HFFc6 (cell line): ENCODE measurements around the gene ACAT2. TPM values are rescaled to one million over a fixed set of nuclear protein-coding genes. Genes with fewer than 3 reads are reported as not detected.
"Not testable (repeated sequence)": the region's sequence is repeated elsewhere in the genome, so short reads cannot be mapped to it uniquely, and the experiment has no call there.

Source experiments
- DNase-seq: peaks from one replicate; pipeline ENCODE4 v3.0.0-alpha.2; 2018
- H3K27ac Mint-ChIP-seq: 2 replicates; pipeline ENCODE4 v1.8.0; 2020; ENCODE audit warnings: mild to moderate bottlenecking, mixed read lengths
- H3K27me3 Mint-ChIP-seq: 2 replicates; pipeline ENCODE4 v1.8.0; 2021; ENCODE audit warnings: mild to moderate bottlenecking, moderate library complexity, mixed read lengths; ENCODE audit not compliant: insufficient read depth
- H3K36me3 Mint-ChIP-seq: 2 replicates; pipeline ENCODE4 v1.8.0; 2021; ENCODE audit warnings: low read depth, mixed read lengths
- H3K4me1 Mint-ChIP-seq: 2 replicates; pipeline ENCODE4 v1.8.0; 2020; ENCODE audit warnings: low read depth, mixed read lengths
- H3K4me3 Mint-ChIP-seq: 2 replicates; pipeline ENCODE4 v1.8.0; 2020; ENCODE audit warnings: mild to moderate bottlenecking, moderate library complexity, mixed read lengths
- H3K9me3 Mint-ChIP-seq: 2 replicates; pipeline ENCODE4 v1.8.0; 2020; ENCODE audit warnings: mild to moderate bottlenecking, mixed read lengths
- total RNA-seq, 6 experiments: library from RNA; stranded (reverse); fragmentation: NEBNext Ultra II Directional; extraction: Animal tissue kit (Norgen Biotek cat#: 25700); gene quantifications; 2 replicates in 1 of 6; 3 replicates in 5 of 6; pipeline ENCODE4 v1.2.3, GENCODE V29; 2021
- TF ChIP-seq, protein P1 (sequence below): fragments of 200-600 bp; sonication (generic); IDR thresholded peaks from 2 replicates; pipeline ENCODE4 v1.5.0; 2021; ENCODE audit warnings: antibody characterized with exemption, mild to moderate bottlenecking

The ACAT2 gene
- total RNA-seq, 6 experiments from 2014 or later, result 25.6 to 39.9 (median 38.7) TPM

DNA sequence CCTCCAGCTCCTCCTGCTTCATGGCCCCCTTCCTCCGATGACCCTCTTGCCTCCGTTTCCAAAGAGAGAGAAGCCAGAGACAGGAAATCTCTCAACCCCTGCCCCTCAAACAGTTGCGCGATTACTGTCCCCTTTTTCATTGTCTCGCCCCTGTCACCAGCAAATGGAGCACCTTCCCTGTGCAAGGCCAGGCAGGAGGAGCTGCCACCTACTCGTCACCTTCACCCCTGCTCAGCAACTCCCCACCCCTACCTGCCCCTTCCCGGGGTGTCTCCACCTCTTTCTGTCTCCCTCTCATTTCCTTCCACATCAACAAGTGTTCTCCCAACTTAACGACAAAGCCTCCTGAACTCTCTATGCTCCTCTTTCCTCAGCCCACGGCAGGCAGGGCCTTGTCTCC is 51.9 kb downstream of the ACAT2 start:
- no peak overlapping the region for H3K27ac Mint-ChIP-seq
- peaks cover 1% of the 10 kb centered on the region for H3K27me3 Mint-ChIP-seq
- no peak overlapping the region for H3K4me3 Mint-ChIP-seq
- TF ChIP-seq, protein P1, sequence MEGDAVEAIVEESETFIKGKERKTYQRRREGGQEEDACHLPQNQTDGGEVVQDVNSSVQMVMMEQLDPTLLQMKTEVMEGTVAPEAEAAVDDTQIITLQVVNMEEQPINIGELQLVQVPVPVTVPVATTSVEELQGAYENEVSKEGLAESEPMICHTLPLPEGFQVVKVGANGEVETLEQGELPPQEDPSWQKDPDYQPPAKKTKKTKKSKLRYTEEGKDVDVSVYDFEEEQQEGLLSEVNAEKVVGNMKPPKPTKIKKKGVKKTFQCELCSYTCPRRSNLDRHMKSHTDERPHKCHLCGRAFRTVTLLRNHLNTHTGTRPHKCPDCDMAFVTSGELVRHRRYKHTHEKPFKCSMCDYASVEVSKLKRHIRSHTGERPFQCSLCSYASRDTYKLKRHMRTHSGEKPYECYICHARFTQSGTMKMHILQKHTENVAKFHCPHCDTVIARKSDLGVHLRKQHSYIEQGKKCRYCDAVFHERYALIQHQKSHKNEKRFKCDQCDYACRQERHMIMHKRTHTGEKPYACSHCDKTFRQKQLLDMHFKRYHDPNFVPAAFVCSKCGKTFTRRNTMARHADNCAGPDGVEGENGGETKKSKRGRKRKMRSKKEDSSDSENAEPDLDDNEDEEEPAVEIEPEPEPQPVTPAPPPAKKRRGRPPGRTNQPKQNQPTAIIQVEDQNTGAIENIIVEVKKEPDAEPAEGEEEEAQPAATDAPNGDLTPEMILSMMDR, result no peak
- no peak for DNase-seq
- H3K36me3 Mint-ChIP-seq, result no peaks in the 10 kb centered on the region
- H3K4me1 Mint-ChIP-seq, result no peaks in the 10 kb centered on the region
- H3K9me3 Mint-ChIP-seq, result no peaks in the 10 kb centered on the region

DNA sequence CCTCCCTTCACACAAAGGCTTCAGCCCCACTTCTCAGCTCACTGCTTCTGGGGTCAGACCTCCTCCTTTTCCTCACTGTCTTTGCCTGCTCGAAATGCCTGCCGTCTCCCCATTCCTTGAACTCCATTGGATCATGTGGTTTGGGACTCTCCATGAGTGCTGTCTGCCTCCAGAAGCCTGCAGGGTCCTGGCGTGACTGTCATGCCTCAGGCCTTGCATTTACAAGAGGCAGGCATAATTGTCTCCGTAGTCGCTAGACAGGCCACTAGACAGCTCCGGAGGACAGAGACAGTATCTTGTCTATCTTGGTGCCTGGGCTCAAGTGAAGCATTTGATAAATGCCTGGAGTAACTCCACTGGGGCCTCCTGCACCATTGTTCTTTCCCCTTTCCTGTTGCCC is 53.6 kb downstream of the ACAT2 start:
- H3K4me3 Mint-ChIP-seq, result no peak overlapping the region
- TF ChIP-seq, protein P1, result no peak
- peaks cover 3% of the 10 kb centered on the region for H3K27me3 Mint-ChIP-seq
- no peaks in the 10 kb centered on the region for H3K9me3 Mint-ChIP-seq
- H3K27ac Mint-ChIP-seq, result no peak overlapping the region
- no peak for DNase-seq
- H3K4me1 Mint-ChIP-seq, result no peaks in the 10 kb centered on the region
- H3K36me3 Mint-ChIP-seq, result no peaks in the 10 kb centered on the region

DNA sequence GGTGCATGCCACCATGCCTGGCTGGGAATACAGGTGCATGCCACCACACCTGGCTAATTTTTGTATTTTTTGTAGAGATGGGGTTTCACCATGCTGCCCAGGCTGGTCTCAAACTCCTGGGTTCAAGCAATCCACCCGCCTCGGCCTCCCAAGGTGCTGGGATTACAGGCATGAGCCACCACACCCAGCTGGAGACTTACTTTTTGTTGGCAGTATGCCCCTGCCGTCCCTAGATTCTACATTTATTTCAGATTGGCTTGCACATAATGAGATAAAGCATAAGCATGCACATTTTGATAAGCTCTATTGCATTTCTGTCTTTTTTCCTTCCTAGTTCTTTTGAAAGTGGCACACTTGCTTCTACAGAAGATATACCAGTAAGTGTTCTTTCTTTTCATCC is 54.9 kb downstream of the ACAT2 start:
- H3K4me1 Mint-ChIP-seq, H3K36me3 Mint-ChIP-seq, DNase-seq, H3K27ac Mint-ChIP-seq, H3K9me3 Mint-ChIP-seq, H3K27me3 Mint-ChIP-seq, H3K4me3 Mint-ChIP-seq: not testable (repeated sequence)

DNA sequence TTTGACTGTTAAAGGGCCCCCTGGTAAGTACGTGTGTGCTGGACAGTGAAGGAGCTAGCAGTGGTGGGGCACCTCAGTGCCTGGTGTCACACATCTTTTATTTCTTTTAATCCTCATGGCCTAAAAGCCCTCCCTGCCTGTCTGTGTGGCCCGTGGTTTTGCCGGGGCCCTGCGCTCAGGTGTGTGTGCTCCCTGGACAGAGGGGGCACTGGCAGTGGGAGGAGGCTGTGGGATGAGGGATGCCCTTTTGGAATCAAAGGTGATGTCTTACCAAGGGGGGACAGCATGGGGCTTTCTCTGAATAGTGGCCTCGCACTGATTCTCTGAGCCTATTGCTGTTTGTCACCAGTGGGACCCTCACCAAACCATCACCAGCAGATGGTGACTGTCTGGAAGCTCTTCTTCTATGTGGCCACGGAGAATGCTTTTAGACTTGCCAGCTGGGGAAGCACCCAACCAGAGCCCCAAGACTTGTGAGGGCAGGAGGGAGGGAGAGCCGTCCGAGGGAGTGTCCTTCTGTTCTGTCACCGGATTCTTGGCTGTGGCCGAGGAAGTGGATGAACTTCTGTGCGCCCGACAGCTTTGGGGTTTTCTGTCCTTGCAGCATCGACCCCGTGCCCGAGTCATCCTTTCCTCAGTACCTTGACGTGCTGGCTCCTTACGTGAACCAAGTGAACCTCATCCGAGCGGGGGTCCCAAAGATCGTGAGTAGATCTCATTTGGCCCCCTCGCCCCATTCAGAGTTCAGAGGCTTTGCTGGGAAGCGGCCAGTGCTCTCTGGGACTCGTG is 56.3 kb downstream of the ACAT2 start:
- Mint-ChIP-seq H3K27me3 (peaks cover 17% of the 10 kb centered on the region), H3K9me3 (no peaks in the 10 kb centered on the region), H3K27ac (no peak overlapping the region), H3K4me3 (no peak overlapping the region), H3K36me3 (no peaks in the 10 kb centered on the region), H3K4me1 (peaks cover 11% of the 10 kb centered on the region; the same call in 1 of the 2 replicates)
- no peak for DNase-seq
- TF ChIP-seq, protein P1, result no peak

DNA sequence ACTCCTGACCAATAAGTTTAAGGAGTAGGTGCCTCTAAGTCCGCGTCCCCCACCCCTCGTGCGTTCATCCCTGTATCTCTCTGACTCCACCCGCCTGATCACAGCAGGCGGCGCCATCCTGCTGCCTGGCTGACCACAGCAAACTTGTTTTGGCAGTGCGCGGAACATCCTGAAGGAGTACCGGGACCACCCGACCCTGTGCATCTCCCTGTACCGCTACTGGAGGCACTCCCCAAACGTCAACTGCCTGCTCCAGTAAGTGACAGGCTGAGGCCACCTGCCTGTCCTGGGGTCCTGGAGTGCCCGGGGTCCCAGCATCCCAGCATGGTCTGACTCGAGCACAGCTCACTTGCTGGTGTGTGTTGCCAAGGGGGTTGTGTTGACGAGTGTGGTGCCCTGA is 57.3 kb downstream of the ACAT2 start:
- Mint-ChIP-seq H3K27ac (no peak overlapping the region), H3K4me1 (peaks cover 11% of the 10 kb centered on the region; the same call in 1 of the 2 replicates), H3K9me3 (no peaks in the 10 kb centered on the region), H3K27me3 (peaks cover 16% of the 10 kb centered on the region), H3K36me3 (no peaks in the 10 kb centered on the region), H3K4me3 (no peak overlapping the region)
- TF ChIP-seq, protein P1, result no peak
- no peak for DNase-seq

DNA sequence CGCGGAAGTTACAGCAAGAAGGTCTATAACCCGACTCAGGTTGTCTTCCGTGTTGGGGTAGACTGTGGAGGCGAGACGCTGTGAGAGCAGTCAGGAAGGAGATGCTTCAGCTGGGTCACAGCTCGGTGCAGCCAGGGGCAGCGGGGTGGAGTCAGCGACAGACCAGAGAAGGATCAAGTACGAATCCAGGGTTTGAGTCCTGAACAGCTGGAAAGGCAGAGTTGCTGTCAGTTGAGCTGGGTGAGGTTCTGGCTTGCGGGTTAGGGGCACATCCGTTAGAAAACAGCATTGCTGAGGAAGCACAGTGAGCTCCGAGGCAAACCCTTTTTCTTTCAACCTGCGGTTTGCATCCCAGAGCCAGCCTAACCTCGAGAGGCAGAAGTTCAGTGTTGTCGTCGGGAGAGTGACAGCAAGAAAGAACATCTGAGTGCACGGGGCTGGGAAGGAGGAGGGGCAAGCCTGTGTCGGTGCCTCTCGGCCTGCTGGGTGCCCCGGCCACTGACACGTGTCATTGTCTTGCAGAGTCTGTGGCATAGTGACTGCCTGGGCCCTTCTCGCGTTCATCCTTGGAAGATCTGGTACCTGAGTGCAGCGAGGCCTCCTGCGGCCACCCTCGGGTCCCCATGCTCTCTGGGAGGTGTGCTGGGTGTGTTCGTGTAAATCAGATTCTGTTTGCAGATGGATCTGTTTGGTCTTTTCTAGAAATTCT is 58.2 kb downstream of the ACAT2 start:
- no peaks in the 10 kb centered on the region for H3K36me3 Mint-ChIP-seq
- no peaks in the 10 kb centered on the region for H3K9me3 Mint-ChIP-seq
- TF ChIP-seq, protein P1, result no peak
- H3K4me3 Mint-ChIP-seq, result no peak overlapping the region
- H3K27me3 Mint-ChIP-seq, result peaks cover 16% of the 10 kb centered on the region
- peaks cover 11% of the 10 kb centered on the region; the same call in 1 of the 2 replicates for H3K4me1 Mint-ChIP-seq
- no peak for DNase-seq
- no peak overlapping the region for H3K27ac Mint-ChIP-seq
